GM18951 (cell line): Measurements from ENCODE around the gene LENG9.

Experiments
- POLR2A ChIP-seq: IDR thresholded peaks from 4 replicates; pipeline ENCODE4 v1.6.1; 2011; ENCODE audit warnings: mild to moderate bottlenecking; ENCODE audit not compliant: insufficient read length, insufficient read depth; ENCODE audit errors: extremely low read depth
- in situ Hi-C: fragments of 300-500 bp; cut with MboI; formaldehyde crosslinking; loops from one replicate; pipeline ENCODE4 v1.12.0; 2022; ENCODE audit warnings: low sequenced_read_pairs, mixed read lengths, inconsistent platforms; ENCODE audit not compliant: unreplicated experiment

LENG9 gene

GRCh38 chr19:54460230-54461005 lies 3.2 kb downstream of the LENG9 start:
- no peak for TF ChIP-seq POLR2A
- in situ Hi-C loops: no loop called here

- in situ Hi-C loops: no loop called here
- no peak for TF ChIP-seq POLR2A
Measured at GRCh38 chr19:54459282-54460229, 4.0 kb downstream of the LENG9 start.

- in situ Hi-C loops: no loop called here
- TF ChIP-seq POLR2A: no peak
Measured at GRCh38 chr19:54458648-54459281, 4.8 kb downstream of the LENG9 start.

DNA sequence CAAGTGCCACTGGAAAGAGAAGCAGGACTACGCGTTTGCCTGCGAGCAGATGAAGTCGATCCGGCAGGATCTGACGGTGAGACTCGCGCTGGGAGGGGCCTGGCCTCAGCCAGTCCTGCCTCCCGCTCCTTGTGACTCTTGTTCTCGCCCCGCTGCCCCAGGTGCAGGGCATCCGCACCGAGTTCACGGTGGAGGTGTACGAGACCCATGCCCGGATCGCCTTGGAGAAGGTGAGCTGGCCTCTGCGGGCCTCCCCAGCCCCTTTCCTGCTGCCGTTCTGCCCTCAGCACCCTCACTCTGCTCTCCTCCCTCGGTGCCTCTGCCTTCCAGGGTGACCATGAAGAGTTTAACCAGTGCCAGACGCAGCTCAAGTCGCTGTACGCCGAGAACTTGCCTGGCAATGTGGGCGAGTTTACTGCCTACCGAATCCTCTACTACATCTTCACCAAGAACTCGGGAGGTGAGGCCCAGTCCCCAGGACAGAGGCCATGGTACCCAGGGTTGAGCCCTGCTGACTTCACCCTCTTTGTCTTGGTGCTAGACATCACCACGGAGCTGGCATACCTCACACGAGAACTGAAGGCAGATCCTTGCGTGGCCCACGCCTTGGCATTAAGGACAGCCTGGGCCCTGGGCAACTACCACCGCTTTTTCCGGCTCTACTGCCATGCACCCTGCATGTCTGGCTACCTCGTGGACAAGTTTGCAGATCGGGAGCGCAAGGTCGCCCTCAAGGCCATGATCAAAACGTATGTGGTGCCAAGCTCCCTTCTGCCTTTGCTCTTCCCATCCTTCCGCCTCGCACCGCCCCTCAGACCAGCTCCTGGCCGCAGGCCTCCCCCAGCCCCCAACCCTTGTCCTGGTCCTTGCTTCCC lies 5.6 kb downstream of the LENG9 start:
- in situ Hi-C loops: no loop called here
- TF ChIP-seq POLR2A: no peak

DNA sequence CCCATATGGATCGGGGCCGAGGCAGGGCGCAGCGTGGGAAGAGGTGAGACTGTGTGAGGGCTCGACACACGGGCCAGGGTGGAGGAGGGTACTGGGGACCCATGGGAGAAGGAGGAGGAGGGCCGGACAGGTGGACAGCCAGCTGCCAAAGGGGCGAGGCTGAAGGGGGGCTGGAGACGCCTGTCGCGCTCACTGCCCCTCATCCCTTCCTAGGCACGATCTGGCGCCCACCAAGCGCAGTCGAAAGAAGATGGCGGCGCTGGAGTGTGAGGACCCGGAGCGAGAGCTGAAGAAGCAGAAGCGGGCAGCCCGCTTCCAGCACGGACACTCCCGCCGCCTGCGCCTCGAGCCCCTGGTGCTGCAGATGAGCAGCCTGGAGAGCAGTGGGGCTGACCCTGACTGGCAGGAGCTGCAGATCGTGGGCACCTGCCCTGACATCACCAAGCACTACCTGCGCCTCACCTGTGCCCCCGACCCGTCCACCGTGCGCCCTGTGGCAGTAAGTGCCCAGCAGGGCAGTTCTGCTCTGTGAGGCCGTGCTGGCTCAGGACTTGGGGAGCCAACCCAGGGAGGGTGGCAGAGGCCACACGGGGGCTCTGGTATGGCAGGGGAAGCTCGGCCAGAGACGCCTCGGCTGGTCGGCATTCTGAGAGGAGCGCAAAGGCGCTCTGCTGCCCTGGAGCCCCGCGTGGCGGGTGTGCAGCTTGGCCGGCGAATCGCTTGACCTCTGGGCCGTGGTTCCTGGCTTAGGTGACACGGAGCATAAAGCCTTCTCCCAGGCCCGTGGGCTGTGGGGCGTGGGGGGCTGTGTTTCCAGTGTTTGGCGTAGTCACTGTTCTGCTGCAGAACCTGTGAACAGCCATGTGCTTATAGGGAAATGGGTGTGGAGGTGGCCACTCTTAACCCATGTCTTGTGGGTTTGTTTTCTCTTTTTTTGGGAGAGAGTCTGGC lies 6.9 kb downstream of the LENG9 start:
- in situ Hi-C loops: no loop called here
- no peak for TF ChIP-seq POLR2A

- in situ Hi-C loops: no loop called here
- TF ChIP-seq POLR2A: no peak
Measured at GRCh38 chr19:54455786-54456422, 7.7 kb downstream of the LENG9 start.

GRCh38 chr19:54454781-54455675 lies 8.6 kb downstream of the LENG9 start:
- in situ Hi-C loops: no loop called here
- TF ChIP-seq POLR2A: no peak

GRCh38 chr19:54453921-54454780 lies 9.4 kb downstream of the LENG9 start:
- no peak for TF ChIP-seq POLR2A
- in situ Hi-C loops: no loop called here

DNA sequence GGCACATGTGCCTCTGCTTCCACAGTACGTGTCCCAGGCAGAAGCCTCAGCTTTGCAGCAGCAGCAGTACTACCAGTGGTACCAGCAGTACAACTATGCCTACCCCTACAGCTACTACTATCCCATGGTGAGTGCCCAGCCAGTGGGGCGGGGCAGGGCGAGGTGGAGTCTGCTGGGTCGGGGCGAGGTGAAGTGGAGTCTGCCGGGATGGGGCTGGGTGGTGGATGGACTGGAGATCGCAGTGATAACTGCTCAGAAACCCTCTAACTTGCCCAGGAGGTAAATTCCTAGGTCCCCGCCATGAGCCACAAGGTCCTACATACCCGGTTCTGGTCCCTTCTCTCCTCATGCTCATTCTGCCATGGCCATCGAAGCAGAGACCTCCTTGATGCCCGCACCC lies 11.0 kb downstream of the LENG9 start:
- in situ Hi-C loops: no loop called here
- no peak for TF ChIP-seq POLR2A
